CD4-positive, CD25-positive, alpha-beta regulatory T cell (primary cell): ENCODE results near the gene TSHR. TPM values are rescaled to one million over a fixed set of nuclear protein-coding genes. Genes with fewer than 3 reads are reported as not detected.
"Not testable (repeated sequence)": the region's sequence is repeated elsewhere in the genome, so short reads cannot be mapped to it uniquely, and the experiment has no call there.

ENCODE experiments used
- ATAC-seq, 2 donors: fragments of 150-1000 bp; cut with Tn5 transposase; one replicate each; pipeline ENCODE4 v1.10.0; 2021; ENCODE audit warnings: low read depth in 2 of 2, moderate number of reproducible peaks in 2 of 2, moderate library complexity in 1 of 2
- DNase-seq, 3 donors: peaks; one replicate each; pipeline versions ENCODE4 v3.0.0 to v3.0.0-alpha.2; 2012 to 2022; ENCODE audit warnings: mixed read lengths in 1 of 3
- H3K27ac ChIP-seq: one replicate; pipeline ENCODE4 v1.7.0; 2013; ENCODE audit warnings: mild to moderate bottlenecking, low read length; ENCODE audit not compliant: insufficient read depth, poor library complexity, severe bottlenecking
- H3K27me3 ChIP-seq: one replicate; pipeline ENCODE4 v1.7.0; 2013; ENCODE audit warnings: low read length; ENCODE audit not compliant: control insufficient read depth, insufficient read depth
- H3K36me3 ChIP-seq: one replicate; pipeline ENCODE4 v1.7.0; 2013; ENCODE audit warnings: mild to moderate bottlenecking, low read length, moderate library complexity; ENCODE audit not compliant: control insufficient read depth, insufficient read depth
- H3K4me1 ChIP-seq: 2 replicates; pipeline ENCODE4 v1.7.0; 2013; ENCODE audit warnings: mild to moderate bottlenecking, low read length; ENCODE audit not compliant: insufficient read depth, control insufficient read depth, poor library complexity, severe bottlenecking
- H3K4me3 ChIP-seq: one replicate; pipeline ENCODE4 v1.7.0; 2013; ENCODE audit warnings: low read depth, mild to moderate bottlenecking, low read length, moderate library complexity
- H3K9me3 ChIP-seq, 2 experiments: 1 replicate in 1 of 2; 2 replicates in 1 of 2; pipeline ENCODE4 v1.7.0; 2013; ENCODE audit warnings: low read length in 2 of 2, mild to moderate bottlenecking in 1 of 2, moderate library complexity in 1 of 2; ENCODE audit not compliant: control insufficient read depth in 2 of 2
- H3K27ac Mint-ChIP-seq, 3 donors: one replicate each; pipeline ENCODE4 v1.8.0; 2020 to 2022; ENCODE audit warnings: mild to moderate bottlenecking in 3 of 3, mixed read lengths in 3 of 3, moderate library complexity in 2 of 3
- H3K27me3 Mint-ChIP-seq: one replicate; pipeline ENCODE4 v1.8.0; 2022; ENCODE audit warnings: mild to moderate bottlenecking, mixed read lengths
- H3K36me3 Mint-ChIP-seq: one replicate; pipeline ENCODE4 v1.8.0; 2020; ENCODE audit warnings: mixed read lengths
- H3K4me1 Mint-ChIP-seq, 4 donors: one replicate each; pipeline ENCODE4 v1.8.0; 2020 to 2022; ENCODE audit warnings: mixed read lengths in 4 of 4, mild to moderate bottlenecking in 1 of 4
- H3K4me3 Mint-ChIP-seq, 4 donors: one replicate each; pipeline ENCODE4 v1.8.0; 2020 to 2022; ENCODE audit warnings: mild to moderate bottlenecking in 4 of 4, mixed read lengths in 4 of 4, moderate library complexity in 3 of 4
- H3K9me3 Mint-ChIP-seq, 7 donors: one replicate each; pipeline ENCODE4 v1.8.0; 2020 to 2022; ENCODE audit warnings: mixed read lengths in 7 of 7, mild to moderate bottlenecking in 3 of 7, moderate library complexity in 2 of 7
- polyA plus RNA-seq, 4 donors: library from polyadenylated mRNA; unstranded; fragments of 300-500 nt; fragmentation: Illumina TruSeq; gene quantifications; one replicate each; pipeline ENCODE4 v1.2.3, GENCODE V29; 2021
- total RNA-seq: library from RNA; stranded (reverse); gene quantifications from one replicate; pipeline ENCODE4 v1.2.3, GENCODE V29; 2022

The TSHR gene
- total and polyA plus RNA-seq, 5 donors from 2014 or later: 4.4 to 19.3 (median 16.0) TPM

GRCh38 chr14:81018251-81018650 is 62.8 kb downstream of the TSHR start:
- peaks cover 0 to 2% of the 10 kb centered on the region in 2 experiments for H3K9me3 ChIP-seq
- ATAC-seq: no peak
- peaks cover 0 to 8% (median 0%) of the 10 kb centered on the region in 7 donors for H3K9me3 Mint-ChIP-seq
- H3K27me3 Mint-ChIP-seq: no peaks in the 10 kb centered on the region
- no peaks in the 10 kb centered on the region for H3K27me3 ChIP-seq
- H3K4me1 ChIP-seq: no peaks in the 10 kb centered on the region
- H3K4me1 Mint-ChIP-seq: no peaks in the 10 kb centered on the region
- no peak overlapping the region for H3K27ac ChIP-seq
- no peak overlapping the region for H3K4me3 ChIP-seq
- DNase-seq: no peak
- no peak overlapping the region for H3K27ac Mint-ChIP-seq
- H3K36me3 ChIP-seq: no peaks in the 10 kb centered on the region
- H3K4me3 Mint-ChIP-seq: no peak overlapping the region
- peaks cover 3% of the 10 kb centered on the region for H3K36me3 Mint-ChIP-seq

GRCh38 chr14:81018684-81019083 is 63.3 kb downstream of the TSHR start:
- H3K9me3 Mint-ChIP-seq: peaks cover 0 to 4% (median 0%) of the 10 kb centered on the region in 7 donors
- Histone ChIP-seq H3K4me3 (no peak overlapping the region), H3K9me3 (no peaks in the 10 kb centered on the region), H3K36me3 (no peaks in the 10 kb centered on the region), H3K27ac (no peak overlapping the region), H3K4me1 (no peaks in the 10 kb centered on the region), H3K27me3 (no peaks in the 10 kb centered on the region)
- DNase-seq: no peak
- peaks cover 3% of the 10 kb centered on the region for H3K36me3 Mint-ChIP-seq
- no peak overlapping the region for H3K4me3 Mint-ChIP-seq
- H3K27ac Mint-ChIP-seq: no peak overlapping the region
- no peak for ATAC-seq
- H3K27me3 Mint-ChIP-seq: no peaks in the 10 kb centered on the region
- no peaks in the 10 kb centered on the region for H3K4me1 Mint-ChIP-seq

- H3K4me1 Mint-ChIP-seq, H3K36me3 Mint-ChIP-seq, H3K4me3 ChIP-seq, H3K36me3 ChIP-seq, H3K9me3 Mint-ChIP-seq, H3K4me3 Mint-ChIP-seq, DNase-seq, H3K27me3 ChIP-seq, H3K27ac Mint-ChIP-seq, H3K9me3 ChIP-seq, H3K27me3 Mint-ChIP-seq, H3K4me1 ChIP-seq, H3K27ac ChIP-seq, ATAC-seq: not testable (repeated sequence)
Measured at GRCh38 chr14:81019113-81019512, 63.7 kb downstream of the TSHR start.

GRCh38 chr14:81023095-81023710 is 67.8 kb downstream of the TSHR start:
- H3K9me3 ChIP-seq: no peaks in the 10 kb centered on the region
- H3K9me3 Mint-ChIP-seq: peaks cover 0 to 2% (median 0%) of the 10 kb centered on the region in 7 donors
- H3K4me1 Mint-ChIP-seq: no peaks in the 10 kb centered on the region
- H3K27ac Mint-ChIP-seq: no peak overlapping the region
- DNase-seq (no peak), ATAC-seq (no peak)
- no peak overlapping the region for H3K27ac ChIP-seq
- H3K36me3 Mint-ChIP-seq: no peaks in the 10 kb centered on the region
- no peak overlapping the region for H3K4me3 ChIP-seq
- no peaks in the 10 kb centered on the region for H3K27me3 ChIP-seq
- no peaks in the 10 kb centered on the region for H3K4me1 ChIP-seq
- no peaks in the 10 kb centered on the region for H3K36me3 ChIP-seq
- H3K4me3 Mint-ChIP-seq: no peak overlapping the region
- H3K27me3 Mint-ChIP-seq: no peaks in the 10 kb centered on the region

- Histone ChIP-seq H3K27me3 (no peaks in the 10 kb centered on the region), H3K27ac (no peak overlapping the region), H3K9me3 (no peaks in the 10 kb centered on the region), H3K36me3 (no peaks in the 10 kb centered on the region), H3K4me3 (no peak overlapping the region), H3K4me1 (no peaks in the 10 kb centered on the region)
- Mint-ChIP-seq H3K27ac (no peak overlapping the region), H3K27me3 (peaks cover 13% of the 10 kb centered on the region), H3K4me1 (no peaks in the 10 kb centered on the region), H3K36me3 (no peaks in the 10 kb centered on the region), H3K9me3 (peaks cover 0 to 9% (median 2%) of the 10 kb centered on the region in 7 donors), H3K4me3 (no peak overlapping the region)
- DNase-seq (no peak), ATAC-seq (no peak)
Measured at GRCh38 chr14:81028461-81028860, 73.0 kb downstream of the TSHR start.

GRCh38 chr14:81031488-81031887 is 76.1 kb downstream of the TSHR start:
- H3K27me3 ChIP-seq: no peaks in the 10 kb centered on the region
- Mint-ChIP-seq H3K36me3 (no peaks in the 10 kb centered on the region), H3K4me3 (no peak overlapping the region), H3K9me3 (peaks cover 0 to 14% (median 5%) of the 10 kb centered on the region in 7 donors), H3K27me3 (peaks cover 18% of the 10 kb centered on the region), H3K27ac (no peak overlapping the region), H3K4me1 (no peaks in the 10 kb centered on the region)
- H3K36me3 ChIP-seq: no peaks in the 10 kb centered on the region
- no peak overlapping the region for H3K27ac ChIP-seq
- no peak overlapping the region for H3K4me3 ChIP-seq
- DNase-seq (no peak), ATAC-seq (no peak)
- peaks cover 4 to 6% of the 10 kb centered on the region in 2 experiments for H3K9me3 ChIP-seq
- no peaks in the 10 kb centered on the region for H3K4me1 ChIP-seq

GRCh38 chr14:81033698-81034240 is 78.3 kb downstream of the TSHR start:
- no peak for ATAC-seq
- Mint-ChIP-seq H3K4me1 (no peaks in the 10 kb centered on the region), H3K36me3 (no peaks in the 10 kb centered on the region), H3K9me3 (peaks cover 0 to 14% (median 9%) of the 10 kb centered on the region in 7 donors), H3K4me3 (no peak overlapping the region), H3K27me3 (peaks cover 18% of the 10 kb centered on the region), H3K27ac (no peak overlapping the region)
- no peaks in the 10 kb centered on the region for H3K4me1 ChIP-seq
- H3K27ac ChIP-seq: no peak overlapping the region
- DNase-seq: no peak
- peaks cover 4 to 6% of the 10 kb centered on the region in 2 experiments for H3K9me3 ChIP-seq
- no peak overlapping the region for H3K4me3 ChIP-seq
- no peaks in the 10 kb centered on the region for H3K27me3 ChIP-seq
- H3K36me3 ChIP-seq: no peaks in the 10 kb centered on the region

GRCh38 chr14:81042438-81042837 is 87.0 kb downstream of the TSHR start:
- no peaks in the 10 kb centered on the region for H3K27me3 ChIP-seq
- ATAC-seq (no peak), DNase-seq (no peak)
- H3K9me3 Mint-ChIP-seq: peaks cover 0 to 28% (median 13%) of the 10 kb centered on the region in 7 donors
- H3K4me3 Mint-ChIP-seq: no peak overlapping the region
- H3K27ac Mint-ChIP-seq: no peak overlapping the region
- peaks cover 0 to 7% of the 10 kb centered on the region in 2 experiments for H3K9me3 ChIP-seq
- H3K4me1 Mint-ChIP-seq: no peaks in the 10 kb centered on the region
- H3K36me3 ChIP-seq: no peaks in the 10 kb centered on the region
- H3K27me3 Mint-ChIP-seq: no peaks in the 10 kb centered on the region
- no peaks in the 10 kb centered on the region for H3K4me1 ChIP-seq
- no peak overlapping the region for H3K27ac ChIP-seq
- no peak overlapping the region for H3K4me3 ChIP-seq
- no peaks in the 10 kb centered on the region for H3K36me3 Mint-ChIP-seq
